ENCODE measurements around the gene MTFMT. TPM values are rescaled to one million over a fixed set of nuclear protein-coding genes. Genes with fewer than 3 reads are reported as not detected.
A peak's percentile ranks its signal among the peaks of the same experiment; 100 is the strongest.
"Not testable (repeated sequence)": the region's sequence is repeated elsewhere in the genome, so short reads cannot be mapped to it uniquely, and the experiment has no call there.

Gene MTFMT
- 9.8 TPM for total RNA-seq

- peak; percentile 88 for ATAC-seq
Measured at GRCh38 chr15:65028921-65029735, at the start of gene MTFMT. MTFMT (minus strand) TSS chr15:65029639; CDS start chr15:65029613, 26 bp downstream.

GRCh38 chr15:65077981-65078352 is 48.5 kb upstream of the MTFMT start:
- peak; percentile 59 for ATAC-seq

GRCh38 chr15:65077291-65077980 is 48.0 kb upstream of the MTFMT start:
- peak; percentile 15 for ATAC-seq

GRCh38 chr15:65076486-65077290 is 47.2 kb upstream of the MTFMT start, which contains the start of gene KBTBD13:
KBTBD13 (plus strand) TSS chr15:65076746; CDS start chr15:65076816, 70 bp downstream.
- ATAC-seq, result no peak

- not testable (repeated sequence) for ATAC-seq
Measured at GRCh38 chr15:65075607-65076395, 46.4 kb upstream of the MTFMT start.

- not testable (repeated sequence) for ATAC-seq
Measured at GRCh38 chr15:65074946-65075345, 45.5 kb upstream of the MTFMT start.

GRCh38 chr15:65072617-65073016 is 43.2 kb upstream of the MTFMT start:
- ATAC-seq, result no peak

- ATAC-seq, result no peak
Measured at GRCh38 chr15:65072027-65072426, 42.6 kb upstream of the MTFMT start.

- ATAC-seq, result no peak
Measured at GRCh38 chr15:65071381-65071811, 42.0 kb upstream of the MTFMT start.

GRCh38 chr15:65069779-65070546 is 40.5 kb upstream of the MTFMT start:
- no peak for ATAC-seq

GRCh38 chr15:65069179-65069578 is 39.7 kb upstream of the MTFMT start:
- ATAC-seq, result no peak

GRCh38 chr15:65068403-65068788 is 39.0 kb upstream of the MTFMT start:
- peak; percentile 7 for ATAC-seq

GRCh38 chr15:65067645-65068402 is 38.4 kb upstream of the MTFMT start, which contains the start of gene RASL12:
RASL12 (minus strand) TSS chr15:65067991; CDS start chr15:65067835, 156 bp downstream.
- ATAC-seq, result peak; percentile 18

GRCh38 chr15:65067317-65067644 is 37.8 kb upstream of the MTFMT start:
- ATAC-seq, result no peak

GRCh38 chr15:65066635-65067316 is 37.3 kb upstream of the MTFMT start:
- no peak for ATAC-seq

- ATAC-seq, result no peak
Measured at GRCh38 chr15:65066001-65066634, 36.7 kb upstream of the MTFMT start.

GRCh38 chr15:65062726-65063125 is 33.3 kb upstream of the MTFMT start:
- no peak for ATAC-seq

GRCh38 chr15:65062061-65062460 is 32.6 kb upstream of the MTFMT start:
- no peak for ATAC-seq

- no peak for ATAC-seq
Measured at GRCh38 chr15:65060641-65061397, 31.4 kb upstream of the MTFMT start.

All from esophagus mucosa (tissue), 1 donor.